K562 (cell line): Measurements from ENCODE around the gene CXCL14. TPM values are rescaled to one million over a fixed set of nuclear protein-coding genes. Genes with fewer than 3 reads are reported as not detected.

Experiments
- EP400 ChIP-seq: fragments of 450-650 bp; IDR thresholded peaks from 2 replicates; pipeline ENCODE4 v1.6.1; 2017; ENCODE audit warnings: antibody characterized with exemption, mild to moderate bottlenecking, moderate library complexity
- NBN ChIP-seq: fragments of 450-650 bp; IDR thresholded peaks from 2 replicates; pipeline ENCODE4 v1.6.1; 2016; ENCODE audit warnings: low read depth, mild to moderate bottlenecking
- REST ChIP-seq, 2 experiments: fragments of 450-650 bp; formaldehyde crosslinking in 1 of 2; IDR thresholded peaks; 2 replicates each; pipeline versions ENCODE4 v1.4.0 to v1.6.1; 2014 to 2020; ENCODE audit warnings: mild to moderate bottlenecking in 2 of 2, borderline replicate concordance in 1 of 2, low read depth in 1 of 2
- ZNF780A ChIP-seq: fragments of 250-450 bp; sonication (Bioruptor Pico); IDR thresholded peaks from 2 replicates; pipeline ENCODE4 v1.5.0; 2021; ENCODE audit warnings: mild to moderate bottlenecking
- polyA plus RNA-seq, 8 experiments: library from polyadenylated mRNA; depleted of rRNA in 4 of 8; stranded (reverse) in 5 of 8; unstranded in 3 of 8; fragments of >200 nt; fragmentation: Nextera tagmentation in 2 of 8; fragmentation: Illumina TruSeq in 1 of 8; extraction: Ambion mirVana in 2 of 8; extraction: Trizol in 1 of 8; gene quantifications; 2 replicates each; pipeline versions ENCODE4 v1.2.1 to v1.2.3, GENCODE V29; 2011 to 2014; ENCODE audit warnings: inconsistent platforms in 1 of 8, missing spikeins in 1 of 8
- total RNA-seq, 7 experiments: library from RNA; depleted of rRNA in 6 of 7; stranded (reverse); fragments of >200 nt in 6 of 7; fragmentation: Illumina TruSeq in 2 of 7; extraction: Trizol in 2 of 7; gene quantifications; 2 replicates each; pipeline versions ENCODE4 v1.2.1 to v1.2.3, GENCODE V29; 2011 to 2021; ENCODE audit warnings: low replicate concordance in 1 of 7

CXCL14 gene
- total and polyA plus RNA-seq, 9 of the 15 experiments (the other 6 are each of a cell fraction or from before 2014, with no cell fraction given), result not detected

- TF ChIP-seq REST (IDR thresholded peaks at IDR 0.05; ENCODE audit: borderline replicate concordance) (no peak), REST (CRISPR knock-in tag; IDR thresholded peaks at IDR 0.05; ENCODE audit: low read depth) (no peak), NBN (no peak), EP400 (no peak), ZNF780A (CRISPR knock-in tag) (no peak)
Observed at GRCh38 chr5:135570453-135570764, 8.4 kb downstream of the CXCL14 start (continued).
